ENCODE data around the gene MS4A18. TPM values are rescaled to one million over a fixed set of nuclear protein-coding genes. Genes with fewer than 3 reads are reported as not detected.

Gene MS4A18
- total RNA-seq, 1 donor: not detected

GRCh38 chr11:60761436-60762190 lies 37.1 kb downstream of the MS4A18 start:
- no peak for TF ChIP-seq CTCF (IDR thresholded peaks at IDR 0.05; ENCODE audit: insufficient read depth, low read length)
- no peak for DNase-seq (ENCODE audit: low read depth)
- no peak overlapping the region for H3K4me3 ChIP-seq (ENCODE audit: low read depth, low read length)

DNA sequence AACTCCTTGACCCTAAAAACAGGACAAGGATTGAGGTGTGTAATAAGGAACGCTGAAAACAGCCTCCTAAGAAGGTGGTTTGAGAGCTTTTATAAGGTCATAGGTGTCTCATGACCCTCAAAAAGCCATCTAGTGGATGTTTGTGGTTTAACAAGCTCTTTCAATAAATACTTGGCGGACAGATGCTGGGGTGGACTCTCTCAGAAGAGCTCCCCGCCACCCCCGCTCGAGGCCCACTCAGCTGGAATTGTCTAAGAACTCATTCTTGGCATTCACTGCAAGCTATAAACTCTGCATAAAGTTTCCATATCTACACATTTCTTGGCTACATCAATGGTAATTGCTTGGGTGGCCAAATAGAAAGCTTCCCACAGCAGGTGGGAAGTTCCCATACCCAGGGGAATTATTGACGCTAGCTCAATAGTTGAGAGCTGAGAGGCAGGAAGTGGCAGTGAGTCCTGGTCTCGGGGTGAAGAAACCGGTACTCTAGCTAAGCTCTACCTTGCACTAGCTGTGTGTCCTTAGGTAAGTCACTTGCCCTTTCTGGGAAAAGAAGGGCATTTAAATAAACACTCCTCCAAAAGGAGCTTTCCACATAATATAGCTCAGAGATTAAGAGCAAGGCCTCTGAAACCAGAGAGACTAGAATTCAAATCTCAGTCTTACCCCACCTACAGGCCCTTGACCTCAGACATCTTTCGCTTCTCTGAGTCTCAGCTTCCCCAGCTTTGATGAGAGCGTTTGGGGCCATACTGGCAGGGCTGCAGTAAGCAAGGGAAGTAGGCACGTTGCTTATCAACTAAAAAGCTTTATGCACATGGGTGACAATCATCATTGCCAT lies 38.6 kb downstream of the MS4A18 start:
- no peak for DNase-seq (ENCODE audit: low read depth)
- H3K4me3 ChIP-seq (ENCODE audit: low read depth, low read length): no peak overlapping the region
- peak; percentile 27 for TF ChIP-seq CTCF (IDR thresholded peaks at IDR 0.05; ENCODE audit: insufficient read depth, low read length)

DNA sequence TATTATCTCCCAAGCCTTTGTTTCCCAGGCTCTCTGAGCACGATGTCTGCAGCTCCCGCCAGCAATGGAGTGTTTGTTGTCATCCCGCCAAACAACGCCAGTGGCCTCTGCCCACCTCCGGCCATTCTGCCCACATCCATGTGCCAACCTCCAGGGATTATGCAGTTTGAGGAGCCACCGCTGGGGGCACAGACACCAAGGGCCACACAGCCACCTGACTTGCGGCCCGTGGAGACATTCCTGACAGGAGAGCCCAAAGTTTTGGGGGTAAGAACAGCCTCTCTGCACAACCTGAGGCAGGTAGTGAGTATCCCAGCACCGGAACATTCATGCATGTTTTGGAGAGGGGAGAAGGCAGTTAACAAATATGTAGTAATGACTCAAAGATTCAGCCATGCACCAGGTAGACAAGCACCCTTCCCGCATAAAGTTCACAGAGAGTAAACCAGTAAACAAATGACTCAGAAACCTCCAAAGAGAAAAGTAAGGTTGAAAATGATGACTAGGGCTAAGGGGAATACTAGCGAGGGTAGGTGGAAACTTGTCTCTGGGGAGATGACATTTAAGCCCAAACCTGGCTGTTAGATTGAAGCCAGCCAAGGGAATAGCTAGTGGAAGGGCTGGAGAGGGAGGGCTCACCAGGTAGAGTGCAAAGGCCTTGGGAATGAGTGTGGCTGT lies 39.3 kb downstream of the MS4A18 start:
- DNase-seq (ENCODE audit: low read depth): no peak
- no peak overlapping the region for H3K4me3 ChIP-seq (ENCODE audit: low read depth, low read length)
- no peak for TF ChIP-seq CTCF (IDR thresholded peaks at IDR 0.05; ENCODE audit: insufficient read depth, low read length)

GRCh38 chr11:60764879-60765278 lies 40.4 kb downstream of the MS4A18 start:
- no peak for TF ChIP-seq CTCF (IDR thresholded peaks at IDR 0.05; ENCODE audit: insufficient read depth, low read length)
- no peak overlapping the region for H3K4me3 ChIP-seq (ENCODE audit: low read depth, low read length)
- no peak for DNase-seq (ENCODE audit: low read depth)

- no peak for DNase-seq (ENCODE audit: low read depth)
- no peak for TF ChIP-seq CTCF (IDR thresholded peaks at IDR 0.05; ENCODE audit: insufficient read depth, low read length)
- no peak overlapping the region for H3K4me3 ChIP-seq (ENCODE audit: low read depth, low read length)
These were observed 40.8 kb downstream of the MS4A18 start for GRCh38 chr11:60765355-60765754.

- no peak for DNase-seq (ENCODE audit: low read depth)
- H3K4me3 ChIP-seq (ENCODE audit: low read depth, low read length): no peak overlapping the region
- no peak for TF ChIP-seq CTCF (IDR thresholded peaks at IDR 0.05; ENCODE audit: insufficient read depth, low read length)
These were observed 42.0 kb downstream of the MS4A18 start for GRCh38 chr11:60766547-60766946.

All from fibroblast of the aortic adventitia (primary cell).